Neural progenitor cell (in vitro differentiated cells): ENCODE data around the gene ABHD16B. TPM values are rescaled to one million over a fixed set of nuclear protein-coding genes. Genes with fewer than 3 reads are reported as not detected.

Experiments
- DNase-seq: peaks from one replicate; pipeline ENCODE4 v3.0.0-alpha.2; 2016; ENCODE audit warnings: low spot score
- H2AFZ ChIP-seq: fragments of 200-600 bp; sonication (generic); replicated peaks from 2 replicates; pipeline ENCODE4 v1.6.1; 2016; ENCODE audit warnings: antibody characterized with exemption
- H3F3A ChIP-seq: fragments of 200-600 bp; sonication (generic); 2 replicates; pipeline ENCODE4 v1.6.1; 2016; ENCODE audit warnings: antibody characterized with exemption, low read depth
- H3K27ac ChIP-seq: fragments of 200-600 bp; sonication (generic); 2 replicates; pipeline ENCODE4 v1.5.1; 2016; ENCODE audit warnings: mild to moderate bottlenecking
- H3K27me3 ChIP-seq: fragments of 200-600 bp; sonication (generic); 2 replicates; pipeline ENCODE4 v1.6.1; 2016; ENCODE audit warnings: mild to moderate bottlenecking, moderate library complexity
- H3K36me3 ChIP-seq: fragments of 200-600 bp; sonication (generic); 2 replicates; pipeline ENCODE4 v1.5.1; 2016
- H3K4me1 ChIP-seq: fragments of 200-600 bp; sonication (generic); 2 replicates; pipeline ENCODE4 v1.6.1; 2016; ENCODE audit warnings: mixed run types
- H3K4me2 ChIP-seq: fragments of 200-600 bp; sonication (generic); 2 replicates; pipeline ENCODE4 v1.6.1; 2016
- H3K4me3 ChIP-seq: fragments of 200-600 bp; sonication (generic); 2 replicates; pipeline ENCODE4 v1.5.1; 2016
- H3K79me2 ChIP-seq: fragments of 200-600 bp; sonication (generic); 2 replicates; pipeline ENCODE4 v1.6.1; 2016; ENCODE audit warnings: low read depth
- H3K9ac ChIP-seq: fragments of 200-600 bp; sonication (generic); 2 replicates; pipeline ENCODE4 v1.6.1; 2016
- H3K9me3 ChIP-seq: fragments of 200-600 bp; sonication (generic); 2 replicates; pipeline ENCODE4 v1.5.1; 2016; ENCODE audit warnings: low read depth
- H4K20me1 ChIP-seq: fragments of 200-600 bp; sonication (generic); 2 replicates; pipeline ENCODE4 v1.6.1; 2016; ENCODE audit warnings: low read depth
- H3K27ac Mint-ChIP-seq: 3 replicates; pipeline ENCODE4 v1.8.0; 2021; ENCODE audit warnings: mixed read lengths
- H3K27me3 Mint-ChIP-seq: 2 replicates; pipeline ENCODE4 v1.8.0; 2022; ENCODE audit warnings: low read depth, mild to moderate bottlenecking, inconsistent platforms, moderate library complexity, mixed read lengths; ENCODE audit not compliant: insufficient read depth
- H3K36me3 Mint-ChIP-seq: 3 replicates; pipeline ENCODE4 v1.8.0; 2021; ENCODE audit warnings: mixed read lengths
- H3K4me1 Mint-ChIP-seq: 3 replicates; pipeline ENCODE4 v1.8.0; 2021; ENCODE audit warnings: mixed read lengths
- H3K4me3 Mint-ChIP-seq: 3 replicates; pipeline ENCODE4 v1.8.0; 2021; ENCODE audit warnings: mild to moderate bottlenecking, moderate library complexity, mixed read lengths
- H3K9me3 Mint-ChIP-seq: 3 replicates; pipeline ENCODE4 v1.8.0; 2020; ENCODE audit warnings: mixed read lengths
- CTCF ChIP-seq: fragments of 200-600 bp; sonication (generic); IDR thresholded peaks from 2 replicates; pipeline ENCODE4 v1.5.1; 2017; ENCODE audit warnings: antibody characterized with exemption, mild to moderate bottlenecking
- EZH2 ChIP-seq: fragments of 200-600 bp; sonication (generic); IDR thresholded peaks from 2 replicates; pipeline ENCODE4 v1.6.1; 2017; ENCODE audit warnings: antibody characterized with exemption, mild to moderate bottlenecking, moderate library complexity
- EZH2phosphoT487 ChIP-seq: fragments of 200-600 bp; sonication (generic); IDR thresholded peaks from 2 replicates; pipeline ENCODE4 v1.6.1; 2017; ENCODE audit warnings: antibody characterized with exemption
- total RNA-seq: library from RNA; depleted of rRNA; stranded (reverse); fragments of >200 nt; gene quantifications from 2 replicates; pipeline ENCODE4 v1.2.3, GENCODE V29; 2015; ENCODE audit warnings: low replicate concordance

Gene ABHD16B
- total RNA-seq = not detected in 2 replicates

GRCh38 chr20:63861365-63861934, at the start of gene ABHD16B:
ABHD16B (plus strand) TSS chr20:63861498; CDS start chr20:63861541, 43 bp downstream.
- Histone ChIP-seq H4K20me1 (no peaks in the 10 kb centered on the region), H2AFZ (no peak within 1 kb of the TSS), H3K4me2 (no peak within 1 kb of the TSS), H3K9me3 (no peaks in the 10 kb centered on the region), H3K4me1 (peaks cover 23% of the 10 kb centered on the region), H3K27ac (no peak within 1 kb of the TSS), H3F3A (peaks cover 46% of the 10 kb centered on the region), H3K9ac (no peak within 1 kb of the TSS), H3K27me3 (no peaks in the 10 kb centered on the region), H3K79me2 (peaks cover 13% of the 10 kb centered on the region), H3K36me3 (no peaks in the 10 kb centered on the region), H3K4me3 (no peak within 1 kb of the TSS)
- DNase-seq = no peak
- Mint-ChIP-seq H3K9me3 (no peaks in the 10 kb centered on the region), H3K4me3 (no peak within 1 kb of the TSS), H3K36me3 (peaks cover 2% of the 10 kb centered on the region), H3K27me3 (peaks cover 4% of the 10 kb centered on the region), H3K27ac (no peak within 1 kb of the TSS), H3K4me1 (peaks cover 45% of the 10 kb centered on the region)
- TF ChIP-seq EZH2phosphoT487 (no peak), CTCF (no peak), EZH2 (no peak)

- Histone ChIP-seq H3K4me3 (no peak overlapping the region), H3K27me3 (no peaks in the 10 kb centered on the region), H3K9ac (no peak overlapping the region), H3F3A (peaks cover 5% of the 10 kb centered on the region), H3K9me3 (no peaks in the 10 kb centered on the region), H3K79me2 (peaks cover 8% of the 10 kb centered on the region), H3K4me2 (no peak overlapping the region), H3K27ac (no peak overlapping the region), H3K4me1 (no peaks in the 10 kb centered on the region), H3K36me3 (no peaks in the 10 kb centered on the region), H4K20me1 (peaks cover 14% of the 10 kb centered on the region), H2AFZ (no peak overlapping the region)
- DNase-seq = no peak
- Mint-ChIP-seq H3K27ac (peak overlapping the region; percentile 21), H3K4me1 (peaks cover 26% of the 10 kb centered on the region), H3K4me3 (peak overlapping the region; percentile 30), H3K27me3 (peaks cover 23% of the 10 kb centered on the region), H3K9me3 (no peaks in the 10 kb centered on the region), H3K36me3 (peaks cover 4% of the 10 kb centered on the region)
- TF ChIP-seq CTCF = no peak
- TF ChIP-seq EZH2phosphoT487 = no peak
- no peak for TF ChIP-seq EZH2
These were observed 46.2 kb upstream of the ABHD16B start for GRCh38 chr20:63814891-63815614.

- H3K9me3 ChIP-seq = no peaks in the 10 kb centered on the region
- H3K27me3 ChIP-seq = no peaks in the 10 kb centered on the region
- no peak overlapping the region for H3K27ac Mint-ChIP-seq
- peaks cover 8% of the 10 kb centered on the region for H3K79me2 ChIP-seq
- no peak overlapping the region for H3K4me3 Mint-ChIP-seq
- no peaks in the 10 kb centered on the region for H3K36me3 ChIP-seq
- H3F3A ChIP-seq = peaks cover 5% of the 10 kb centered on the region
- peaks cover 26% of the 10 kb centered on the region for H3K4me1 Mint-ChIP-seq
- H2AFZ ChIP-seq = no peak overlapping the region
- no peaks in the 10 kb centered on the region for H3K4me1 ChIP-seq
- peaks cover 23% of the 10 kb centered on the region for H3K27me3 Mint-ChIP-seq
- H3K27ac ChIP-seq = no peak overlapping the region
- no peak overlapping the region for H3K4me2 ChIP-seq
- no peak for TF ChIP-seq EZH2
- TF ChIP-seq EZH2phosphoT487 = no peak
- TF ChIP-seq CTCF = no peak
- no peak overlapping the region for H3K4me3 ChIP-seq
- H3K9ac ChIP-seq = no peak overlapping the region
- DNase-seq = no peak
- peaks cover 4% of the 10 kb centered on the region for H3K36me3 Mint-ChIP-seq
- H4K20me1 ChIP-seq = peaks cover 14% of the 10 kb centered on the region
- no peaks in the 10 kb centered on the region for H3K9me3 Mint-ChIP-seq
These were observed 45.6 kb upstream of the ABHD16B start for GRCh38 chr20:63815615-63816253.
